ENCODE data around the gene CTSH.

Gene CTSH

DNA sequence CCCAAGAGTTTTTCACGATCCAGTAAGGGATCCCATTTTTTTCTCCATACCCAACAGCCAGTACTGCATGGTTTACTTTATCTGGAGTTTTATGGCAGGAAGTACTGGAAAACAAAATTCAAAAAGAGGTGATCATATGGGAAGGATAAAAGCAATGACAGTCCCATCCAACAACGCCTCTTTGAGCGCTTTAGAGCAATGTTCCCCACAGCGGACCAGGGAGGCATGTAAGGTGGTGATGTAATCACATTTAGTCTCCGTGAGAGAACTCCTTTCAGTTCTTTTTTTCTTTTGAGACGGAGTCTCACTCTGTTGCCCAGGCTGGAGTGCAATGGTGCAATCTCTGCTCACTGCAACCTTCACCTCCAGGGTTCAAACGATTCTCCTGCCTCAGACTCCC lies 21.8 kb downstream of the CTSH start:
- H3K27me3 Mint-ChIP-seq = no peaks in the 10 kb centered on the region
- no peak overlapping the region for H3K4me3 Mint-ChIP-seq
- no peak overlapping the region for H3K27ac Mint-ChIP-seq
- no peaks in the 10 kb centered on the region for H3K4me1 Mint-ChIP-seq
- DNase-seq = no peak
- ATAC-seq = no peak
- H3K9me3 Mint-ChIP-seq = no peaks in the 10 kb centered on the region

DNA sequence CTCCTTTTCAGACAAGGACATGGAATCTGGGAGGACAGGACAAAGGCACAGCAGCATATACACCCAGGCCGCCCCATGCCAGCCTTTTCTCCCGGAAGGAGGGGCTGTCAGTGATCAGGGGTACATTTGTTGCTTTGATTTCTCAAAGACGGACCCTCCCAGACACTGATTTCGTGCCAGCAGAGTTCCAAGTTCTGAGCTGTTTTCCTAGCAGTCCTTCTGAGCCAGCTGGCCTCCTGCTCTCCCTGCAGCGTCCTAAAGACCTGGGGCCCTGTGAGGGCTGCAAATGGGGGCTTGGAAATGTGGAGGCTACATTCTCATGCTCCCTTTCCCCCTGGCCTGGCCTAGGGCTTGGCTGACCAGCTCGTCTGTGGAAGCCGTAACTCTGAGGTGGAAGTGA lies 22.3 kb downstream of the CTSH start:
- Mint-ChIP-seq H3K9me3 (no peaks in the 10 kb centered on the region), H3K27ac (no peak overlapping the region), H3K4me1 (no peaks in the 10 kb centered on the region), H3K4me3 (no peak overlapping the region), H3K27me3 (no peaks in the 10 kb centered on the region)
- ATAC-seq (no peak), DNase-seq (no peak)

DNA sequence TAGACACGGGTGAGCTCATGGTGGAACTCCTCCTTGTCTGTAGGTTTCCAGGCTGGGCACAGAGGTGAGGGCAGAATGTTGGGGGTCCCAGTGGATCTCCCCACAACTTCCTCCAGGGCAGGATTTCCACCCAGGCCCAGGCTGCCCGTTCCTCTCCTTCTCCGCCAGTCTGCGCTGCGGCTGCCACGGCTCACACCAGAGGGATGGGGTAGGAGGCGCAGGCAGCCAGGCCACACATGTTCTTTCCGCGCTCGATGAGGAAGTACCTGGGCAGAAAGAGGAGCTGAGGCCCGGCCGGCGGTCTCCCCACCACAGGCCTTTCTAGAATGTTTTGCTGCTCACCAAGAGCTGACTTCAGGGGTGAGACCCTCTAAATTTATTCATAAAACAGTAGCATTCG lies 22.9 kb downstream of the CTSH start:
- H3K4me1 Mint-ChIP-seq = no peaks in the 10 kb centered on the region
- no peaks in the 10 kb centered on the region for H3K27me3 Mint-ChIP-seq
- ATAC-seq (no peak), DNase-seq (no peak)
- H3K9me3 Mint-ChIP-seq = no peaks in the 10 kb centered on the region
- H3K27ac Mint-ChIP-seq = no peak overlapping the region
- no peak overlapping the region for H3K4me3 Mint-ChIP-seq

DNA sequence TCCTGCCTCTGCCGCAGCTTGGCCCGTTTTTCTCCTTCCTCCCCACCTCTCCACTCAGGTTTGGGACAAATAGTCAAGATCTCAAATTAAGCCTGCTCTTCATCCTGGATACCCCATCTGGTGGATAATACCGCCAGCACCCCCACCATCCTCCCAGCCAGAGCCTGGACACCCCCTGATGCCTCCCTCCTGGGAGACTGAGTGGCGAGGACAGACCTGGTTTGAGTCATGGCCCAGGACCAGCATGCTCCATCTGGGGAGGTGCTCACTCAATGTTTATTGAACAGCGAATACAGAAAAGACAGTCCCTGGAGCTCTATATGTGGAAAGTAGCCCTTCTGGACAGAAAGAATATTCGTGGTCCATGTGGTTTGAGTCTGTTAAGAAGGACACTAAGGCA lies 23.3 kb downstream of the CTSH start:
- DNase-seq (no peak), ATAC-seq (no peak)
- H3K27ac Mint-ChIP-seq = no peak overlapping the region
- no peak overlapping the region for H3K4me3 Mint-ChIP-seq
- H3K4me1 Mint-ChIP-seq = no peaks in the 10 kb centered on the region
- no peaks in the 10 kb centered on the region for H3K27me3 Mint-ChIP-seq
- no peaks in the 10 kb centered on the region for H3K9me3 Mint-ChIP-seq

DNA sequence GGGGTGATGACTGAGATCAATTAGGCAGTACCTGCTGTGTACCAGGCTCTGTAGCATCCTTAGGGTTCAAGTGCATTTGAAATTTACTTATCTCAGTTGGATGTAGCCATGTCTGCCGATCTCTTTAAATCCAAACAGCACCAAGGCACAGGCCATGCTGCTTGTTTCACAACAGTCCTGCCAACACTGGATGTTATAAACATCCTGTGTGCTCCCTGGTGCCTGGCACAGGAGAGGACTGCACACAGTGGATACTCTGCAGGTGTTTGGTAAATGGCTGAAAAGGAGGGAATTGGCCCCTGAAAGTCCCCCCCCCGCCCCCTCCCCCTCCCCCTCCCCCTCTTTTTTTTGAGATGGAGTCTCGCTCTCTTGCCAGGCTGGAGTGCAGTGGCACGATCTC lies 27.0 kb downstream of the CTSH start:
- no peak overlapping the region for H3K27ac Mint-ChIP-seq

DNA sequence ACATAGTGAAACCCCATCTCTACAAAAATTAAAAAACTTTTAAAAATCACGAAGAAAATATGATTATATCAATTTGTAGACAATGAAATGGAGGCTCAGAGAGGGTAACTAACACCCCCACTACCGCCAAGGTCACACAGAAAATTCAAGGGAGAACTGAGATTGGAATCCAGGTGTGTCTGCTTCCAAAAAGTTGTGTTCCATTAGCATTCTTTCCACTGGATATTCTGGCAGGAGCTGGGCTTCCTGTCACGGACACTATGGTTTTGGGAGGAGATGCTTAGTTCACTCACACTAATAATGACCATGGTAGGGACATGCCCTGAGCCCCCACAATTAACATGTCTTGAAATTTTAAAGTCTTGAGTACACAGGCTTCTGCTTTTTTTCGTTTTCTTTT lies 28.8 kb downstream of the CTSH start:
- no peak overlapping the region for H3K4me3 Mint-ChIP-seq
- H3K9me3 Mint-ChIP-seq = no peaks in the 10 kb centered on the region
- ATAC-seq (no peak), DNase-seq (no peak)
- no peak overlapping the region for H3K27ac Mint-ChIP-seq
- no peaks in the 10 kb centered on the region for H3K27me3 Mint-ChIP-seq
- H3K4me1 Mint-ChIP-seq = peaks cover 14% of the 10 kb centered on the region

More for the DNA sequence above, 27.0 kb downstream of the CTSH start:
- H3K4me1 Mint-ChIP-seq = peaks cover under 1% of the 10 kb centered on the region
- no peak overlapping the region for H3K4me3 Mint-ChIP-seq
- no peak for ATAC-seq
- no peaks in the 10 kb centered on the region for H3K9me3 Mint-ChIP-seq
- DNase-seq = no peak
- H3K27me3 Mint-ChIP-seq = no peaks in the 10 kb centered on the region

DNA sequence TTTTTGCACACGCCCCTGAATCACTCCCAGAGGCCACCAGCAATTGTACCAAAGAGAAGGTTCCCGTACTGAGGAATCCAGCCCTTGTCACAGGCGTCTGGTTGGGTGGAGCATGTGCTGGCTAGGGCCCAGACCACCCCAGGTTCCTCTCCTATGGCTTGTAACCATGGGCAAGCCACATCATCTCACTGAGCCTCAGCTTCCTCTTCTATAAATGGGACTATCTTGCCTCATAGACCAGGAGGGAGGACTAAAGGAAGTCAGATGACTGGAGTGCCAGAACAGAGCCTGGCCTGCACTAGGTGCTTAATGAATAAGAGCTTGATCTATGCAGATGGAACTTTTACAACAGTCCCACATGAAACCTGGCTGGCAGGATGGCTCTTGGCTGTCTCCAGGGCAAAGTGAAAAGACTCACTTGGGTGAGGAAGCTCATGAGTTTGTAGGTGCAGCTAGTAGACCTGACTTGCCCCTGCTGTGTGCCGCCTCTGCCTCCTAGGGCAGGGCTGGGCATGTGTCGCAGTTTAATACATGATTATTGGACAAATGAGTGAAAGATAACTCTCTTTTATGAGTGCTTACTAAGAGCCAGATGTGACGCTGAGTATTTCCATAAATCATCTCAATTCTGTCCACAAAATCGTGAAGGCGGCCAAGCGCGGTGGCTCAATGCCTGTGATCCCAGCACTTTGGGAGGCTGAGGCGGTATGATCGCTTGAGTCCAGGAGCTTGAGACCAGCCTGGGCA lies 29.3 kb downstream of the CTSH start:
- no peak overlapping the region for H3K4me3 Mint-ChIP-seq
- H3K27ac Mint-ChIP-seq = peak overlapping the region; percentile 40 to 59
- H3K27me3 Mint-ChIP-seq = no peaks in the 10 kb centered on the region
- H3K9me3 Mint-ChIP-seq = no peaks in the 10 kb centered on the region
- H3K4me1 Mint-ChIP-seq = peaks cover 15% of the 10 kb centered on the region
- DNase-seq = no peak
- ATAC-seq = no peak

DNA sequence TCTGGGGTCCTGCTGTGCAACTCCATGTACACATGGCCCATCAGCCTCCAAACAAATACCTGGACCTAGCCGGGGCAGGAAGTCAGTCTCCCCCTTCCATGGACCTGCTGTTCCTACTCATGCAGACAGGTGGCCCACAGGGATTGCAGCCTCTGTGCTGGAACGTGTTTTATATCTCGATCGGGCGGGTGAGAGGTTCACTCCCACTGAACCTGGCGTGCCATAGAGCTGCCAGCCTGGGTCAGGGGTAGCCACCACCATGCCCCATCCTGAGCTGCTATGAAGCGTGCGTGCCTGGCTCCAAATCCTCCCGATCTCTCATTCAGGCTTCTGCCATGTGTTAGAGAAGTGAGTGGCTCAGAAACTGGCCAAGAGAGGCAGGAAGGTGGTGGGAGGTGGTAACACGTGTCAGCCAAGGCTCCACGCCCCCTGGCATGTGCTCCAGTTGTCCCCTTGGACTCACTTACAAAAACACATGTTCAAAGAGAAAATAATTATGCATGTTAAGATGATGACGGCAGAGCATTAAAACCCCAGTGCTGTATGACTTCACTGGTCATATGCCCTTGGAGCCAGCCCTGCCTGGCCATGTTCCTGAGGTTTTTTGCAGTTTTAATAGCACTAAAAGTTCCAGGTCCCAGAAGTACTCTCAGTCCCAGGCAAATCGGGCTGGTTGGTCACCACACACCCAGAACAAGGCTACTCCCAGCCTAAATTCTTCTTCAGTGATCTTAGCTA lies 30.6 kb downstream of the CTSH start:
- Mint-ChIP-seq H3K9me3 (no peaks in the 10 kb centered on the region), H3K27ac (peak overlapping the region in 1 of 2 donors; percentile 25), H3K4me3 (no peak overlapping the region), H3K27me3 (no peaks in the 10 kb centered on the region), H3K4me1 (peaks cover 24% of the 10 kb centered on the region)
- DNase-seq = no peak
- ATAC-seq = no peak

DNA sequence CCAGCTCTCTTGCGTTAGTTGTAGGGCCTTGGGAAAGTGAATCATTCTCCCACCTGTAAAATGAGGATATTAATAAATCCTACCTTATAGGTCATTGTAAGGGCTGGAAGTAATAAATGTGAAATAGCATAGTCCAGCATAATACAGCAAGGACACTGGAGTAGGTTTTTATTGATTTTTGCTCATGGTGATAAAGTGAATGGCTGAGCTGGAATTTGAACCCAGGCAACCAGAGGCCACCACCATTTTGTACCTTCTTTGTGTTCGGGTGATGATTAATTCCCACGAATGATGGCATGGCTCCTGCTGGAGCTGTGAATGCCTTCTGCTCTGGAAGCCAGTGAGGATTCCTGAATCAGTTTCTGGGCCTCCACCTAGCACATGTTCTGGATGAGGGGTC lies 31.8 kb downstream of the CTSH start:
- no peak overlapping the region for H3K4me3 Mint-ChIP-seq
- peaks cover 24% of the 10 kb centered on the region for H3K4me1 Mint-ChIP-seq
- H3K27ac Mint-ChIP-seq = no peak overlapping the region
- H3K9me3 Mint-ChIP-seq = no peaks in the 10 kb centered on the region
- ATAC-seq (no peak), DNase-seq (no peak)
- H3K27me3 Mint-ChIP-seq = no peaks in the 10 kb centered on the region

DNA sequence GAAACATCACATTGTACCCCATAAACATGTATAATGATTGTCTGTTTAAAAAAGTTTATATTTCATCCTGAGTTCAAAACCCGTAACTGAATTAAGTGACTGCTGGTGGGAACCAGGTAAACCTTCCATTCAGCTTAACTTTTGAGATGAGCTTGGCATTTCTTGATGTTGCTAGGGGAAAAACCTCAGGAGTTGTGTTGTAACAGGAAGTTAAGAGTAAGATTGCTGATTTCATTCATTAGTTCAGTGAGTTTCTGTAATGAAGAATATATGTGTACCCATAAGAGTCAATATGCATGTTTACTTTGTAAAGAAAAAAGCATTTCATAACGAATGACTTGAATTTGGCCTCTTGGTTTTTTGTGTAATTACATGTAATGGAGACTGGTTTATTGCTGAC lies 32.5 kb downstream of the CTSH start:
- no peak overlapping the region for H3K4me3 Mint-ChIP-seq
- H3K27ac Mint-ChIP-seq = no peak overlapping the region
- peaks cover 24% of the 10 kb centered on the region for H3K4me1 Mint-ChIP-seq
- no peak for ATAC-seq
- no peak for DNase-seq
- no peaks in the 10 kb centered on the region for H3K27me3 Mint-ChIP-seq
- H3K9me3 Mint-ChIP-seq = no peaks in the 10 kb centered on the region

DNA sequence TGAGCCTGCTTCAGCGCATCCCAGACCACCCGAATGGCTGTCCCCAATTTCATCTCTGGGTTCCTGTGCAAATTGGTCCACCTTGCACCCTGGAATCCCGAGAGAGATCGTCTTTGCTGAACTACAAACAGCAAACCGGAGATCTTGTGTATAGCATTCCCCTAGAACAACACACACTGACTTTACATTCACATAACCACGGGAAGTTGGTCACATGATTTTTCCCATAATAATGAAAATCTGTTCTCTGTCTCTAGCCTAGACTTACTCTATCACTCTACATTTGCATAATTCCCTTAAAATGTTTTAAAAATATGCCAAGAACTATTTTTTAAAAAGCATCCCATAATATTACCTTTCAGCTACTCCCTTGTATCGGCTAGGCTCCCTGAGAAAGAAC lies 34.6 kb downstream of the CTSH start:
- H3K27me3 Mint-ChIP-seq = no peaks in the 10 kb centered on the region
- DNase-seq (no peak), ATAC-seq (no peak)
- no peak overlapping the region for H3K4me3 Mint-ChIP-seq
- H3K4me1 Mint-ChIP-seq = peaks cover 24% of the 10 kb centered on the region
- H3K9me3 Mint-ChIP-seq = no peaks in the 10 kb centered on the region
- no peak overlapping the region for H3K27ac Mint-ChIP-seq

DNA sequence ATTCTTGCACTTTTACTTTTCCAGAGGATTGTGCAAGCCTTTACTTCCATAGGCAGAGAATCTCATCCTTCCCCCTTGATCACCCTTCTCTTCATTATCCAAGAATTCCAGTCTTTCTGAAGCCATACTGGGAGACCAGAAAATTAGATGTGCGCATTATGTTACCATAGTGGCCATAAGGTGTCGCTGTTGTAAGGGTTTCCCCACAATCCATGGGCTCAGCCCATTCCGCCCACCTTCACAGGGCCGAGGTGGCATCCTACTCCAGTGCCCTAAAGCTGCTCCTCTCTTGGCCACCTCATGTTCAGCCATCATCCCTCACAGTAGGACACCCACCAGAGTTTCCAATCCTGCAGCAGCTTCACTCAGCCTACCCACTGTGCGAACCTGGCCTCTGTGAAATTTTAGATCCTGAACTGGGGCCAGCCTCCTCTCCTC lies 35.0 kb downstream of the CTSH start:
- ATAC-seq (peak; percentile 46), DNase-seq (no peak)
- Mint-ChIP-seq H3K27me3 (no peaks in the 10 kb centered on the region), H3K4me3 (no peak overlapping the region), H3K27ac (no peak overlapping the region), H3K4me1 (peaks cover 24% of the 10 kb centered on the region), H3K9me3 (no peaks in the 10 kb centered on the region)

DNA sequence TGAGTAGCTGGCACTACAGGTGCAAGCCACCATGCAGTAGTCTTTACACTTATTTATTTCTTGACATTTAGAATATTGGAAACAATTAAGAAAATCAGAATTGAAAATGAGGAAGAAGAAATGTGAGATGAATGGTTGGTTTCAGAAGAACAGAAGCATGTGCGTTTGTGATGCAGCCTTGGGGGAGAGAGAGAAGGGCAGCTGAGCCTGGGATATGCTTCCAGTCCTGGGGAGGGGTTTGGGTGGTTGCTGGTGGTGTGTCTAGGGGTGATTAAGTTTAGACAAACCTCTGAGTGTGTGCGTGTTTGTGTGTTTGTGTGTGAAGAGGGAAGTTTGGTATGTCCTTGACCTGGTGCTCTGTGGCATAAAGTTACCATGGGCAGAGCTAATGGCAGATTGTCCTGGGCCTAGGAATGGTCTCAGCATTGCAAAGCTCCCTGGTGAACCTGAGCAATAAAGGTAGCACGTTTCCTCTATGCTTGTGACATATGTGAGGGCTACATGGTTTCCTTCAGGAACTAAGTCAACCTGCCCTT lies 35.6 kb downstream of the CTSH start:
- DNase-seq = no peak
- no peak overlapping the region for H3K27ac Mint-ChIP-seq
- no peaks in the 10 kb centered on the region for H3K27me3 Mint-ChIP-seq
- no peak for ATAC-seq
- H3K9me3 Mint-ChIP-seq = no peaks in the 10 kb centered on the region
- no peak overlapping the region for H3K4me3 Mint-ChIP-seq
- peaks cover 24% of the 10 kb centered on the region for H3K4me1 Mint-ChIP-seq

DNA sequence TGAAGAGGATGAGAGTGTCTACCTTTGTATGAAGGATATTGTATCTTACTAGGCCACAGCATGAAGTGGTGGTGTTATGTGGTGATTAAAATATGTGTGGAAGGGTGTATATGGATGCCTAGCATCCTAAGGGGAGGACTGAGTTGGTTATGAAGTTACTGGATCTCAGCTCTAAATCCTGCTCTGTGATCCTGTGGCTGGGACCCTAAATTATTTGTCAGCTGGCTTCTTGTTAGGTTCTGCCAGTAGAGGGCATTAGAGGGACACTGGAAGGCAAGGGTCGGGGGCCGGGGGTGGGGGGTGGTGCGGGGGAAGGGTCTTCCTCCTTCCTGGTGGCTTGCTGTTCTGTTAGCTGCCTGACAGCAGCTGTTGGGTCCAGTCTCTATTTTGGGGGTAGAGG lies 37.3 kb downstream of the CTSH start:
- Mint-ChIP-seq H3K27me3 (no peaks in the 10 kb centered on the region), H3K4me1 (peaks cover 21% of the 10 kb centered on the region), H3K4me3 (no peak overlapping the region), H3K27ac (peak overlapping the region in 1 of 2 donors; percentile 61), H3K9me3 (no peaks in the 10 kb centered on the region)
- no peak for DNase-seq
- no peak for ATAC-seq

DNA sequence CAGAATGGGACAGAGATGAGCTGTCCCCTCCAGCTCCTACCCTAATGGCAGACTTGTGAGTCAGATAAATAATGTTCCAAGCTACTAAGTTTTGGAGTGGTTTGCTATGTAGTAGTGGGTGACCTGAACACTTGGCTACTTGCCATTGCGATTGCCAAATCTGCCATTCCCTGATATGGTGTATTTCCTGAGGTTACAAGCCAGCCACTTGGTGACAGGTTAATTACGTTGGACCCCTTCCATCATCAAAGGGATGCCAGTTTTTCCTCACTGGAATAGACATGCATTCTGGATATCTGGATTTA lies 38.6 kb downstream of the CTSH start:
- peaks cover 17% of the 10 kb centered on the region for H3K4me1 Mint-ChIP-seq
- H3K27ac Mint-ChIP-seq = no peak overlapping the region
- H3K27me3 Mint-ChIP-seq = no peaks in the 10 kb centered on the region
- H3K9me3 Mint-ChIP-seq = no peaks in the 10 kb centered on the region
- no peak overlapping the region for H3K4me3 Mint-ChIP-seq
- DNase-seq (no peak), ATAC-seq (no peak)

DNA sequence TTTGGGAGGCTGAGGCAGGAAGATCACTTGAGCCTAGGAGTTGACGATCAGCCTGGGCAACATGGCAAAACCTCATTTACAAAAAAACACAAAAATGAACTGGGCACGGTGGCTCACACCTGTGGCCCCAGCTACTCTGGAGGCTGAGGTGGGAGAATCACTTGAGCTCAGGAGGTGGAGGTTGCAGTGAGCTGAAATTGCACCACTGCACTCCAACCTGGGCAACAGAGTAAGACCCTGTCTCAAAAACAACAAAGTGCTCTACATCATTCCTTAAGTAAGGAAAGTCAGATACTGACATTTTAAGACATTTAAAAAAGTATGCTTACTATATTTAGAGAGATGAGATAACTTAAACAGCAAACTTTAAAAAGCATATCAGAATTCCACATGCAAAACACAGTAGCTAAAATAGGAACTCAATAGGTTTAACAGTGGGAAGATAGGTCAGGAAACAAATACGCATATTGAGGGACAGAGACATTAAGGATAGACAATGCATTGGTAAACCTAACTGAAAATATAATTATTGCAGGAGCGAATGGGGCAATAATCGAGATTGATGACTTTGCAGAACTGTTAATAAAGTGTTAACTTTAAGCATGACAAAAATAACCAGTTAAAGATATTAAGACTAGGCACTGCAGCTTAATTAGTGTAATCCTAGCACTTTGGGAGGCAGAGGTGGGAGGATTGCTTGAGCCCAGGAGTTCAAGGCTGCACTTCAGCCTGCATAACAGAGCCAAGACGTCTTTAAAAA lies 40.1 kb downstream of the CTSH start:
- H3K4me1 Mint-ChIP-seq = peaks cover 9% of the 10 kb centered on the region
- H3K27me3 Mint-ChIP-seq = no peaks in the 10 kb centered on the region
- DNase-seq (no peak), ATAC-seq (no peak)
- no peak overlapping the region for H3K4me3 Mint-ChIP-seq
- H3K27ac Mint-ChIP-seq = no peak overlapping the region
- H3K9me3 Mint-ChIP-seq = no peaks in the 10 kb centered on the region

All from stimulated activated naive CD8-positive, alpha-beta T cell treated with anti-CD3 and anti-CD28 coated beads, Interleukin-15, amount 100 ng/mL, for 72 hours (primary cell).